Common myeloid progenitor, CD34-positive (primary cell): Measurements from ENCODE around the gene SLC22A1.
A peak's percentile ranks its signal among the peaks of the same experiment; 100 is the strongest.
"Not testable (repeated sequence)": the region's sequence is repeated elsewhere in the genome, so short reads cannot be mapped to it uniquely, and the experiment has no call there.

Experiments
- CTCF ChIA-PET: fragments of 350-600 bp; sonication (Branson Sonifier 250); formaldehyde crosslinking; loops from one replicate; lab custom pipeline; 2021; ENCODE audit warnings: antibody characterized with exemption; lab: Charles Lee
- POLR2A ChIA-PET: fragments of 350-600 bp; sonication (Branson Sonifier 250); formaldehyde crosslinking; loops from one replicate; lab custom pipeline; 2021; ENCODE audit warnings: antibody characterized with exemption; lab: Charles Lee
- DNase-seq, 3 donors: peaks; one replicate each; pipeline versions ENCODE4 v3.0.0 to v3.0.0-alpha.2; 2013
- H3K27ac ChIP-seq, 2 experiments: 1 replicate in 1 of 2; 2 replicates in 1 of 2; pipeline ENCODE4 v1.7.0; 2013; ENCODE audit warnings: inconsistent platforms in 2 of 2, low read length in 2 of 2, mild to moderate bottlenecking in 2 of 2, low read depth in 1 of 2, moderate library complexity in 1 of 2; ENCODE audit not compliant: severe bottlenecking in 2 of 2, insufficient read depth in 1 of 2, poor library complexity in 1 of 2
- H3K27me3 ChIP-seq, 5 experiments: replicated peaks in 2 of 5; 1 replicate in 3 of 5; 2 replicates in 2 of 5; pipeline versions ENCODE4 v1.6.1 to v1.7.0; 2013; ENCODE audit warnings: low read length in 4 of 5, mild to moderate bottlenecking in 2 of 5, moderate library complexity in 2 of 5, inconsistent platforms in 1 of 5; ENCODE audit not compliant: insufficient read depth in 5 of 5, control insufficient read depth in 4 of 5
- H3K36me3 ChIP-seq, 4 experiments: 1 replicate in 2 of 4; 2 replicates in 2 of 4; pipeline versions ENCODE4 v1.6.1 to v1.7.0; 2013; ENCODE audit warnings: low read length in 3 of 4, control low read depth in 1 of 4, mild to moderate bottlenecking in 1 of 4; ENCODE audit not compliant: control insufficient read depth in 4 of 4, insufficient read depth in 4 of 4
- H3K4me1 ChIP-seq, 4 experiments: 1 replicate in 3 of 4; 2 replicates in 1 of 4; pipeline versions ENCODE4 v1.6.1 to v1.7.1; 2013; ENCODE audit warnings: low read length in 3 of 4, mild to moderate bottlenecking in 3 of 4, control low read depth in 1 of 4, inconsistent platforms in 1 of 4, moderate library complexity in 1 of 4; ENCODE audit not compliant: control insufficient read depth in 4 of 4, insufficient read depth in 4 of 4; ENCODE audit errors: control extremely low read depth in 1 of 4
- H3K4me3 ChIP-seq, 7 experiments: 1 replicate in 4 of 7; 2 replicates in 3 of 7; pipeline versions ENCODE4 v1.5.1 to v1.7.0; 2013; ENCODE audit warnings: mild to moderate bottlenecking in 7 of 7, low read length in 6 of 7, moderate library complexity in 6 of 7, inconsistent platforms in 2 of 7, low read depth in 2 of 7, control low read depth in 1 of 7; ENCODE audit not compliant: insufficient read depth in 4 of 7, control insufficient read depth in 1 of 7; ENCODE audit errors: extremely low read depth in 1 of 7
- H3K9me3 ChIP-seq, 5 experiments: 1 replicate in 4 of 5; 2 replicates in 1 of 5; pipeline versions ENCODE4 v1.6.1 to v1.7.1; 2013; ENCODE audit warnings: low read length in 4 of 5, mild to moderate bottlenecking in 2 of 5, inconsistent platforms in 1 of 5, low read depth in 1 of 5, moderate library complexity in 1 of 5; ENCODE audit not compliant: control insufficient read depth in 4 of 5, insufficient read depth in 2 of 5; ENCODE audit errors: control extremely low read depth in 1 of 5
- WGBS: methylation state at CpG from one replicate; pipeline ENCODE4 v1.1.5; 2013; ENCODE audit not compliant: insufficient coverage; 5-methylcytosine and 5-hydroxymethylcytosine counted together

The SLC22A1 gene

GRCh38 chr6:160092176-160092575 lies 29.4 kb upstream of the SLC22A1 start:
- WGBS: 98% methylated on average over 5 of the region's 6 CpGs
- H3K27ac ChIP-seq, DNase-seq, POLR2A ChIA-PET, H3K9me3 ChIP-seq, H3K4me1 ChIP-seq, CTCF ChIA-PET, H3K4me3 ChIP-seq, H3K27me3 ChIP-seq: not testable (repeated sequence)
- peaks cover 0 to 21% (median under 1%) of the 10 kb centered on the region in 4 experiments for H3K36me3 ChIP-seq

GRCh38 chr6:160092602-160093001 lies 29.0 kb upstream of the SLC22A1 start:
- no peak for DNase-seq
- Histone ChIP-seq H3K27ac (no peak overlapping the region), H3K27me3 (peaks cover 0 to 6% (median 0%) of the 10 kb centered on the region in 5 experiments), H3K4me1 (no peaks in the 10 kb centered on the region), H3K9me3 (no peaks in the 10 kb centered on the region), H3K36me3 (peaks cover 0 to 21% (median under 1%) of the 10 kb centered on the region in 4 experiments), H3K4me3 (no peak overlapping the region)
- 99% methylated on average over 9 of the region's 10 CpGs for WGBS
- ChIA-PET CTCF (no interaction called here), POLR2A (no interaction called here)

GRCh38 chr6:160093061-160093460 lies 28.6 kb upstream of the SLC22A1 start:
- WGBS: 96% methylated on average over 6 of the region's 7 CpGs
- CTCF ChIA-PET: interaction anchor here (0.6 to 1.3 kb wide), 2 partner anchors 15 to 65 kb away, joined by 3 read pairs; no protein-coding TSS in a partner anchor

GRCh38 chr6:160093946-160094345 lies 27.7 kb upstream of the SLC22A1 start:
- WGBS: 95% methylated on average over 4 of the region's 4 CpGs

More at GRCh38 chr6:160093061-160093460, 28.6 kb upstream of the SLC22A1 start:
- no peaks in the 10 kb centered on the region for H3K4me1 ChIP-seq
- no peak overlapping the region for H3K4me3 ChIP-seq
- no peaks in the 10 kb centered on the region for H3K9me3 ChIP-seq
- H3K27me3 ChIP-seq: peaks cover 0 to 6% (median 0%) of the 10 kb centered on the region in 5 experiments
- no peak overlapping the region for H3K27ac ChIP-seq
- no peak for DNase-seq
- POLR2A ChIA-PET: no interaction called here
- peaks cover 0 to 21% (median under 1%) of the 10 kb centered on the region in 4 experiments for H3K36me3 ChIP-seq

GRCh38 chr6:160095146-160095845 lies 26.3 kb upstream of the SLC22A1 start:
- Histone ChIP-seq H3K9me3 (no peaks in the 10 kb centered on the region), H3K4me1 (peaks cover 0 to 7% (median 4%) of the 10 kb centered on the region in 4 experiments), H3K4me3 (no peak overlapping the region), H3K27ac (no peak overlapping the region), H3K27me3 (peaks cover 0 to 6% (median 0%) of the 10 kb centered on the region in 5 experiments), H3K36me3 (peaks cover 0 to 12% (median under 1%) of the 10 kb centered on the region in 4 experiments)
- POLR2A ChIA-PET: no interaction called here
- CTCF ChIA-PET: interaction anchor here (0.8 to 1.2 kb wide), 2 partner anchors 19 to 220 kb away, joined by 3 read pairs; no protein-coding TSS in a partner anchor
- WGBS: 98% methylated on average over 8 of the region's 8 CpGs
- no peak for DNase-seq

More at GRCh38 chr6:160093946-160094345, 27.7 kb upstream of the SLC22A1 start:
- Histone ChIP-seq H3K4me1 (no peaks in the 10 kb centered on the region), H3K9me3 (no peaks in the 10 kb centered on the region), H3K4me3 (no peak overlapping the region), H3K27ac (no peak overlapping the region), H3K36me3 (peaks cover 0 to 21% (median under 1%) of the 10 kb centered on the region in 4 experiments), H3K27me3 (peaks cover 0 to 6% (median 0%) of the 10 kb centered on the region in 5 experiments)
- DNase-seq: no peak
- POLR2A ChIA-PET: no interaction called here
- CTCF ChIA-PET: interaction anchor here (1.3 kb wide), 1 partner anchor 16 kb away, joined by 3 read pairs; no protein-coding TSS in a partner anchor

GRCh38 chr6:160101277-160102205 lies 20.1 kb upstream of the SLC22A1 start:
- CTCF ChIA-PET: interaction anchor here (0.9 to 1.7 kb wide), 3 partner anchors 11 to 238 kb away, joined by 3 to 6 read pairs (median 3); no protein-coding TSS in a partner anchor
- 36% methylated on average over 10 of the region's 23 CpGs for WGBS

More at GRCh38 chr6:160101277-160102205, 20.1 kb upstream of the SLC22A1 start:
- no peak overlapping the region for H3K27ac ChIP-seq
- H3K4me1 ChIP-seq: peaks cover 0 to 24% (median 19%) of the 10 kb centered on the region in 4 experiments
- H3K9me3 ChIP-seq: no peaks in the 10 kb centered on the region
- peaks cover 0 to 3% (median 0%) of the 10 kb centered on the region in 5 experiments for H3K27me3 ChIP-seq
- POLR2A ChIA-PET: no interaction called here
- peak overlapping the region in 2 of 7 experiments; percentile 1 to 30 for H3K4me3 ChIP-seq
- peaks cover 0 to 11% (median under 1%) of the 10 kb centered on the region in 4 experiments for H3K36me3 ChIP-seq
- peak; percentile 74 to 93 (median 88) for DNase-seq
